IMR-90 (cell line): ENCODE measurements around the gene INHBC. TPM values are rescaled to one million over a fixed set of nuclear protein-coding genes. Genes with fewer than 3 reads are reported as not detected.

Source experiments
- ATAC-seq: fragments of 200-7000 bp; cut with Tn5 transposase; 2 replicates; pipeline ENCODE4 v1.9.1; 2020; ENCODE audit warnings: low read depth, mild to moderate bottlenecking, moderate library complexity
- BruUV-seq: library from RNA; stranded (reverse); fragments of 400-500 nt; replicated peaks from 2 replicates; lab custom pipeline; 2021; lab: Mats Ljungman, UMichigan
- CTCF ChIA-PET: fragments of 300-600 bp; formaldehyde crosslinking; extraction: SDS; loops from one replicate; lab custom pipeline; 2021; ENCODE audit warnings: antibody characterized with exemption; lab: Yijun Ruan, JAX
- POLR2A ChIA-PET: fragments of 300-600 bp; sonication (Branson Sonifier 250); formaldehyde crosslinking; loops from one replicate; lab custom pipeline; 2022; ENCODE audit warnings: antibody characterized with exemption; ENCODE audit not compliant: unreplicated experiment; lab: Charles Lee
- DNase-seq: peaks from one replicate; pipeline ENCODE4 v3.0.0; 2013
- H2AFZ ChIP-seq: replicated peaks from 2 replicates; pipeline ENCODE3; 2013; ENCODE audit warnings: low read length, mild to moderate bottlenecking; ENCODE audit not compliant: poor library complexity
- H2AK5ac ChIP-seq: 2 replicates; pipeline ENCODE4 v1.6.1; 2013; ENCODE audit warnings: low read depth, low read length, inconsistent platforms
- H2AK9ac ChIP-seq: replicated peaks from 2 replicates; pipeline ENCODE3; 2013; ENCODE audit warnings: mild to moderate bottlenecking, low read depth, low read length, moderate library complexity; ENCODE audit not compliant: poor library complexity
- H2BK120ac ChIP-seq: 2 replicates; pipeline ENCODE4 v1.6.1; 2013; ENCODE audit warnings: low read depth, low read length, inconsistent platforms
- H2BK15ac ChIP-seq: 3 replicates; pipeline ENCODE4 v1.6.1; 2013; ENCODE audit warnings: low read depth, low read length, inconsistent platforms
- H2BK20ac ChIP-seq: 2 replicates; pipeline ENCODE4 v1.6.1; 2013; ENCODE audit warnings: low read depth, mild to moderate bottlenecking, inconsistent platforms, low read length, moderate library complexity
- H2BK5ac ChIP-seq: 2 replicates; pipeline ENCODE4 v1.6.1; 2013; ENCODE audit warnings: mild to moderate bottlenecking, low read depth, low read length, inconsistent platforms; ENCODE audit not compliant: poor library complexity, severe bottlenecking
- H3K14ac ChIP-seq: replicated peaks from 2 replicates; pipeline ENCODE4 v1.6.1; 2013; ENCODE audit warnings: low read depth, low read length, inconsistent platforms
- H3K18ac ChIP-seq: 2 replicates; pipeline ENCODE4 v1.6.1; 2013; ENCODE audit warnings: low read depth, low read length, control low read depth
- H3K23ac ChIP-seq: 2 replicates; pipeline ENCODE4 v1.6.1; 2013; ENCODE audit warnings: low read depth, low read length, inconsistent platforms
- H3K27ac ChIP-seq: 2 replicates; pipeline ENCODE4 v1.5.1; 2013; ENCODE audit warnings: mild to moderate bottlenecking, control low read depth, low read length; ENCODE audit not compliant: insufficient read depth
- H3K27me3 ChIP-seq: 2 replicates; pipeline ENCODE4 v1.6.1; 2013; ENCODE audit warnings: low read length; ENCODE audit not compliant: control insufficient read depth, insufficient read depth
- H3K36me3 ChIP-seq: 2 replicates; pipeline ENCODE4 v1.6.1; 2013; ENCODE audit warnings: low read length, mixed read lengths; ENCODE audit not compliant: control insufficient read depth, insufficient read depth
- H3K4ac ChIP-seq: 2 replicates; pipeline ENCODE4 v1.6.1; 2013; ENCODE audit warnings: low read depth, low read length, inconsistent platforms
- H3K4me1 ChIP-seq: 2 replicates; pipeline ENCODE4 v1.6.1; 2013; ENCODE audit warnings: low read length, mixed read lengths; ENCODE audit not compliant: control insufficient read depth, insufficient read depth
- H3K4me2 ChIP-seq: 2 replicates; pipeline ENCODE4 v1.6.1; 2013; ENCODE audit warnings: low read depth, mild to moderate bottlenecking, control low read depth, low read length, moderate library complexity
- H3K4me3 ChIP-seq: 2 replicates; pipeline ENCODE4 v1.5.1; 2013; ENCODE audit warnings: low read depth, mild to moderate bottlenecking, control low read depth, low read length, moderate library complexity; ENCODE audit not compliant: insufficient read depth
- H3K56ac ChIP-seq: 2 replicates; pipeline ENCODE4 v1.6.1; 2013; ENCODE audit warnings: low read length, inconsistent platforms; ENCODE audit not compliant: insufficient read depth; ENCODE audit errors: extremely low read depth
- H3K79me1 ChIP-seq, 2 experiments: 2 replicates each; pipeline ENCODE4 v1.6.1; 2013; ENCODE audit warnings: low read length in 2 of 2, inconsistent platforms in 1 of 2, low read depth in 1 of 2
- H3K9ac ChIP-seq: 2 replicates; pipeline ENCODE4 v1.6.1; 2013; ENCODE audit warnings: low read depth, low read length, control low read depth
- H3K9me1 ChIP-seq: 2 replicates; pipeline ENCODE4 v1.6.1; 2013; ENCODE audit warnings: low read length, inconsistent platforms; ENCODE audit not compliant: insufficient read depth
- H3K9me3 ChIP-seq: 2 replicates; pipeline ENCODE4 v1.6.1; 2013; ENCODE audit warnings: low read length; ENCODE audit not compliant: control insufficient read depth, insufficient read depth
- H4K20me1 ChIP-seq: 2 replicates; pipeline ENCODE4 v1.6.1; 2013; ENCODE audit warnings: low read length, inconsistent platforms; ENCODE audit not compliant: insufficient read depth
- H4K5ac ChIP-seq: 2 replicates; pipeline ENCODE4 v1.6.1; 2013; ENCODE audit warnings: mild to moderate bottlenecking, low read depth, low read length, control low read depth
- H4K8ac ChIP-seq, 2 experiments: 2 replicates each; pipeline ENCODE4 v1.6.1; 2013; ENCODE audit warnings: low read depth in 2 of 2, low read length in 2 of 2, control low read depth in 1 of 2, inconsistent platforms in 1 of 2
- H4K91ac ChIP-seq: 2 replicates; pipeline ENCODE4 v1.6.1; 2013; ENCODE audit warnings: low read depth, low read length, inconsistent platforms; ENCODE audit not compliant: insufficient read depth
- BHLHE40 ChIP-seq: fragments of 150-350 bp; IDR thresholded peaks from 2 replicates; pipeline ENCODE4 v1.6.1; 2016; ENCODE audit warnings: mild to moderate bottlenecking, low read depth, low read length
- CEBPB ChIP-seq: IDR thresholded peaks from 2 replicates; pipeline ENCODE4 v1.6.1; 2012; ENCODE audit warnings: low read depth, low read length, improper control_type of control experiment
- CHD1 ChIP-seq: IDR thresholded peaks from 2 replicates; pipeline ENCODE4 v1.6.1; 2012; ENCODE audit warnings: low read depth, low read length, improper control_type of control experiment
- MAFK ChIP-seq: IDR thresholded peaks from 2 replicates; pipeline ENCODE4 v1.6.1; 2012; ENCODE audit warnings: low read depth, low read length, improper control_type of control experiment
- MXI1 ChIP-seq: IDR thresholded peaks from 2 replicates; pipeline ENCODE4 v1.6.1; 2012; ENCODE audit warnings: low read depth, mild to moderate bottlenecking, low read length, moderate library complexity, borderline replicate concordance
- POLR2A ChIP-seq: IDR thresholded peaks from 2 replicates; pipeline ENCODE4 v1.6.1; 2012; ENCODE audit warnings: mild to moderate bottlenecking, low read depth, low read length
- RAD21 ChIP-seq: IDR thresholded peaks from 2 replicates; pipeline ENCODE4 v1.6.1; 2012; ENCODE audit warnings: low read length, improper control_type of control experiment
- RFX5 ChIP-seq: IDR thresholded peaks from 2 replicates; pipeline ENCODE4 v1.8.0; 2012; ENCODE audit warnings: low read depth, mild to moderate bottlenecking, low read length, moderate library complexity
- SMC3 ChIP-seq: fragments of 150-350 bp; IDR thresholded peaks from 2 replicates; pipeline ENCODE4 v1.6.1; 2016; ENCODE audit warnings: low read depth, mild to moderate bottlenecking, antibody characterized with exemption, low read length, moderate library complexity
- USF2 ChIP-seq: fragments of 150-350 bp; IDR thresholded peaks from 2 replicates; pipeline ENCODE4 v1.6.1; 2017; ENCODE audit warnings: mild to moderate bottlenecking, antibody characterized with exemption, low read length, low read depth
- WGBS, 2 experiments: methylation state at CpG; one replicate each; pipeline versions ENCODE4 v1.1.5 to v1.1.7; 2013; ENCODE audit warnings: missing lambda C conversion rate in 2 of 2; ENCODE audit not compliant: insufficient read length in 1 of 2; ENCODE audit errors: extremely low coverage in 2 of 2; 5-methylcytosine and 5-hydroxymethylcytosine counted together
- dilution Hi-C: fragments of 300-500 bp; cut with HindIII; formaldehyde crosslinking; loops from one replicate; pipeline ENCODE4 v1.14.3; 2018; ENCODE audit warnings: low sequenced_read_pairs; ENCODE audit not compliant: unreplicated experiment
- in situ Hi-C: fragments of 300-500 bp; cut with MboI; formaldehyde crosslinking; loops from 3 replicates; pipeline ENCODE4 v1.14.3; 2019; ENCODE audit warnings: low sequenced_read_pairs, inconsistent platforms, mixed read lengths
- intact Hi-C: fragments of 100-400 bp; cut with micrococcal nuclease; formaldehyde crosslinking; loops from 2 replicates; pipeline ENCODE4 v1.10.0; 2022
- polyA plus RNA-seq, 3 experiments: library from polyadenylated mRNA; depleted of rRNA; stranded (reverse); fragments of >200 nt; gene quantifications; 2 replicates each; pipeline ENCODE4 v1.2.3, GENCODE V29; 2012; ENCODE audit warnings: low replicate concordance in 1 of 3
- total RNA-seq: library from RNA; depleted of rRNA; stranded (reverse); fragments of >200 nt; gene quantifications from 2 replicates; pipeline ENCODE4 v1.2.3, GENCODE V29; 2012

Gene INHBC
- total and polyA plus RNA-seq, 2 of the 4 experiments (the other 2 are of a cell fraction): 0.09 TPM; not detected in 1

DNA sequence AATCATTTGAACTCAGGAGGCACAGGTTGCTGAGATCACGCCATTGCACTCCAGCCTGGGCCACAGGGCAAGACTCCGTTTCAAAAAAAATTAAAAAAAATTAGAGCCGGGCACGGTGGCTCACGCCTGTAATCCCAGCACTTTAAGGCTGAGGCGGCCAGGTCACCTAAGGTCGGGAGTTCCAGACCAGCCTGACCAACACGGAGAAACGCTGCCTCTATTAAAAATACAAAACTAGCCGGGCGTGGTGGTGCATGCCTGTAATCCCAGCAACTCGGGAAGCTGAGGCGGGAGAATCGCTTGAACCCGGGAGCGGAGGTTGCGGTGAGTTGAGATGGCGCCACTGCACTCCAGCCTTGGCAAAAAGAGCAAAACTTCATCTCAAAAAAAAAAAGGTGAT is 39.5 kb upstream of the INHBC start:
- Histone ChIP-seq H3K9me3 (no peaks in the 10 kb centered on the region), H3K36me3 (peaks cover 10% of the 10 kb centered on the region; the same call in 1 of the 2 replicates), H2AFZ (no peak overlapping the region), H2BK5ac (no peak overlapping the region), H3K4me1 (0 out of 2 replicates have a peak, but pooled peaks cover 1% of the 10 kb centered on the region), H2AK5ac (no peak overlapping the region), H3K23ac (no peak overlapping the region), H4K20me1 (no peaks in the 10 kb centered on the region), H4K91ac (no peak overlapping the region), H3K18ac (no peak overlapping the region), H3K79me1 (peaks cover 16 to 44% of the 10 kb centered on the region in 2 experiments), H3K27me3 (no peaks in the 10 kb centered on the region), H3K9ac (no peak overlapping the region), H2BK15ac (no peak overlapping the region), H2AK9ac (no peak overlapping the region), H3K4me2 (no peak overlapping the region), H3K27ac (no peak overlapping the region), H3K4ac (no peak overlapping the region), H3K14ac (no peak overlapping the region), H2BK120ac (no peak overlapping the region), H4K8ac (no peak overlapping the region), H3K9me1 (peaks cover 6% of the 10 kb centered on the region), H2BK20ac (no peak overlapping the region), H3K56ac (no peak overlapping the region), H4K5ac (no peak overlapping the region), H3K4me3 (no peak overlapping the region)
- no peak for ATAC-seq
- ChIA-PET POLR2A (no interaction called here), CTCF (interaction anchor here (0.5 kb wide), 1 partner anchor 20 kb away, joined by 6 read pairs; no protein-coding TSS in a partner anchor)
- intact Hi-C loops (no loop called here), in situ Hi-C loops (no loop called here), dilution Hi-C loops (no loop called here)
- WGBS, 2 experiments: 97% methylated on average over 12 of the region's 18 CpGs; no CpG with 5 or more reads in 1 of the 2 experiments
- BruUV-seq: no TSS peak
- no peak for DNase-seq
- no peak for TF ChIP-seq RAD21
- no peak for TF ChIP-seq CEBPB
- TF ChIP-seq POLR2A: no peak
- no peak for TF ChIP-seq MAFK
- no peak for TF ChIP-seq MXI1
- TF ChIP-seq CHD1: no peak
- TF ChIP-seq USF2: no peak
- TF ChIP-seq BHLHE40: no peak
- TF ChIP-seq RFX5: no peak
- no peak for TF ChIP-seq SMC3
